Esophagus muscularis mucosa (tissue), 4 donors: ENCODE data around the gene STYX. TPM values are rescaled to one million over a fixed set of nuclear protein-coding genes. Genes with fewer than 3 reads are reported as not detected.
A peak's percentile ranks its signal among the peaks of the same experiment; 100 is the strongest.

Source experiments
- DNase-seq: peaks from one replicate; pipeline ENCODE4 v3.0.0-alpha.2; 2017; ENCODE audit errors: extremely low spot score
- H3K27ac ChIP-seq, 4 donors: fragments of 200-600 bp; sonication (generic); replicated peaks in 1 of 4; 1 replicate in 3 of 4; 2 replicates in 1 of 4; pipeline ENCODE4 v1.5.1; 2016 to 2019; ENCODE audit warnings: mild to moderate bottlenecking in 1 of 4
- H3K27me3 ChIP-seq, 4 donors: fragments of 200-600 bp; sonication (generic); one replicate each; pipeline versions ENCODE4 v1.5.1 to v1.6.0; 2016 to 2019
- H3K36me3 ChIP-seq, 4 donors: fragments of 200-600 bp; sonication (generic); one replicate each; pipeline ENCODE4 v1.5.1; 2016 to 2019
- H3K4me1 ChIP-seq, 4 donors: fragments of 200-600 bp; sonication (generic); one replicate each; pipeline ENCODE4 v1.5.1; 2016 to 2019
- H3K4me3 ChIP-seq, 4 donors: fragments of 200-600 bp; sonication (generic); 1 replicate in 2 of 4; 2 replicates in 2 of 4; pipeline ENCODE4 v1.5.1; 2016 to 2019; ENCODE audit warnings: mild to moderate bottlenecking in 4 of 4, moderate library complexity in 1 of 4
- H3K9me3 ChIP-seq, 4 donors: fragments of 200-600 bp; sonication (generic); 1 replicate in 3 of 4; 2 replicates in 1 of 4; pipeline ENCODE4 v1.5.1; 2016 to 2019
- CTCF ChIP-seq, 3 experiments: fragments of 200-600 bp in 2 of 3; fragments of 450-650 bp in 1 of 3; sonication (generic) in 2 of 3; IDR thresholded peaks; one replicate each; pipeline ENCODE4 v1.5.1; 2017 to 2019; ENCODE audit warnings: antibody characterized with exemption in 3 of 3, mild to moderate bottlenecking in 2 of 3, moderate library complexity in 1 of 3
- EP300 ChIP-seq: sonication (generic); formaldehyde crosslinking; IDR thresholded peaks from one replicate; pipeline ENCODE4 v1.6.1; 2017; ENCODE audit warnings: antibody characterized with exemption
- POLR2A ChIP-seq: fragments of 450-650 bp; IDR thresholded peaks from one replicate; pipeline ENCODE4 v1.6.1; 2017; ENCODE audit warnings: antibody characterized with exemption, moderate library complexity, mild to moderate bottlenecking, low read depth
- POLR2AphosphoS5 ChIP-seq, 2 donors: sonication (generic); formaldehyde crosslinking; IDR thresholded peaks; one replicate each; pipeline ENCODE4 v1.6.1; 2017; ENCODE audit warnings: antibody characterized with exemption in 2 of 2
- WGBS: methylation state at CpG from one replicate; pipeline ENCODE4 v1.1.5; 2018; 5-methylcytosine and 5-hydroxymethylcytosine counted together
- intact Hi-C: fragments of 100-400 bp; cut with DNase I; formaldehyde crosslinking; loops from one replicate; pipeline ENCODE4 v1.15.1; 2023
- total RNA-seq, 4 donors: library from RNA; depleted of rRNA; stranded (reverse); fragments of >200 nt; gene quantifications; one replicate each; pipeline versions ENCODE4 v1.1.0 to v1.2.1, GENCODE V29; 2016

Gene STYX
- total RNA-seq, 4 donors from 2014 or later, result 16.6 to 25.2 (median 20.7) TPM

GRCh38 chr14:52790756-52791222 lies 60.8 kb downstream of the STYX start:
- Histone ChIP-seq H3K4me1 (peaks cover 7 to 28% (median 25%) of the 10 kb centered on the region in 4 donors), H3K9me3 (no peaks in the 10 kb centered on the region), H3K36me3 (no peaks in the 10 kb centered on the region), H3K27me3 (no peaks in the 10 kb centered on the region), H3K4me3 (peak overlapping the region; percentile 72 to 88 (median 78)), H3K27ac (peak overlapping the region; percentile 87 to 91 (median 89))
- no peak for DNase-seq
- intact Hi-C loops, result no loop called here
- no peak for TF ChIP-seq CTCF (IDR thresholded peaks at IDR 0.05)
- TF ChIP-seq EP300, result no peak
- TF ChIP-seq POLR2AphosphoS5 (IDR thresholded peaks at IDR 0.05), result no peak
- no peak for TF ChIP-seq POLR2A
- 3% methylated on average over 25 of the region's 26 CpGs for WGBS

GRCh38 chr14:52791223-52792096 lies 61.5 kb downstream of the STYX start, which contains the start of gene GNPNAT1:
GNPNAT1 (minus strand) TSS chr14:52791607; CDS start chr14:52784650, 6,957 bp downstream.
- no peaks in the 10 kb centered on the region for H3K27me3 ChIP-seq
- WGBS, result 1% methylated on average over 33 of the region's 74 CpGs
- peaks cover 7 to 28% (median 25%) of the 10 kb centered on the region in 4 donors for H3K4me1 ChIP-seq
- DNase-seq, result peak; percentile 95
- H3K27ac ChIP-seq, result peak within 1 kb of the TSS; percentile 87 to 91 (median 89)
- H3K36me3 ChIP-seq, result no peaks in the 10 kb centered on the region
- no peaks in the 10 kb centered on the region for H3K9me3 ChIP-seq
- intact Hi-C loops, result no loop called here
- no peak for TF ChIP-seq CTCF (IDR thresholded peaks at IDR 0.05)
- TF ChIP-seq POLR2A, result peak; percentile 34
- TF ChIP-seq POLR2AphosphoS5 (IDR thresholded peaks at IDR 0.05), result peak; percentile 77 to 89
- peak within 1 kb of the TSS; percentile 72 to 88 (median 78) for H3K4me3 ChIP-seq

- Histone ChIP-seq H3K27me3 (no peaks in the 10 kb centered on the region), H3K36me3 (no peaks in the 10 kb centered on the region), H3K4me3 (peak overlapping the region; percentile 72 to 88 (median 78)), H3K4me1 (peaks cover 7 to 28% (median 25%) of the 10 kb centered on the region in 4 donors), H3K27ac (peak overlapping the region; percentile 87 to 91 (median 89)), H3K9me3 (no peaks in the 10 kb centered on the region)
- intact Hi-C loops, result no loop called here
- TF ChIP-seq CTCF (IDR thresholded peaks at IDR 0.05) (no peak), POLR2A (no peak), POLR2AphosphoS5 (IDR thresholded peaks at IDR 0.05) (no peak)
- DNase-seq, result no peak
- 71% methylated on average over 7 of the region's 7 CpGs for WGBS
Measured at GRCh38 chr14:52792097-52792415, 62.1 kb downstream of the STYX start.

- WGBS, result 84% methylated on average over 2 of the region's 2 CpGs
- Histone ChIP-seq H3K4me1 (peaks cover 7 to 28% (median 25%) of the 10 kb centered on the region in 4 donors), H3K27ac (peak overlapping the region in 1 of 4 donors; percentile 35), H3K9me3 (no peaks in the 10 kb centered on the region), H3K4me3 (no peak overlapping the region), H3K27me3 (no peaks in the 10 kb centered on the region), H3K36me3 (no peaks in the 10 kb centered on the region)
- no peak for TF ChIP-seq POLR2AphosphoS5 (IDR thresholded peaks at IDR 0.05)
- TF ChIP-seq POLR2A, result no peak
- TF ChIP-seq EP300, result no peak
- no peak for TF ChIP-seq CTCF (IDR thresholded peaks at IDR 0.05)
- intact Hi-C loops, result no loop called here
- no peak for DNase-seq
Measured at GRCh38 chr14:52793061-52793460, 63.1 kb downstream of the STYX start.
